Transverse colon (tissue), 4 donors: ENCODE data around the gene KIF3A. TPM values are rescaled to one million over a fixed set of nuclear protein-coding genes. Genes with fewer than 3 reads are reported as not detected.

Experiments used
- DNase-seq: peaks from one replicate; pipeline ENCODE4 v3.0.0-alpha.2; 2019
- H3K27ac ChIP-seq, 4 donors: fragments of 200-600 bp; sonication (generic); 2 replicates each; pipeline ENCODE4 v1.5.1; 2016 to 2018; ENCODE audit warnings: inconsistent platforms in 4 of 4
- H3K27me3 ChIP-seq: fragments of 200-600 bp; sonication (generic); 2 replicates; pipeline ENCODE4 v1.5.1; 2017; ENCODE audit warnings: inconsistent platforms
- H3K36me3 ChIP-seq, 4 donors: fragments of 200-600 bp; sonication (generic); 2 replicates each; pipeline ENCODE4 v1.5.1; 2017 to 2019; ENCODE audit warnings: inconsistent platforms in 4 of 4
- H3K4me1 ChIP-seq, 4 donors: fragments of 200-600 bp; sonication (generic); 2 replicates each; pipeline ENCODE4 v1.5.1; 2017 to 2020; ENCODE audit warnings: inconsistent platforms in 4 of 4
- H3K4me3 ChIP-seq, 4 donors: fragments of 200-600 bp; sonication (generic); 1 replicate in 1 of 4; 2 replicates in 3 of 4; pipeline versions ENCODE4 v1.5.1 to v1.6.1; 2017 to 2019; ENCODE audit warnings: inconsistent platforms in 4 of 4
- H3K9me3 ChIP-seq, 2 donors: fragments of 200-600 bp; sonication (generic); 2 replicates each; pipeline ENCODE4 v1.5.1; 2017 to 2019; ENCODE audit warnings: inconsistent platforms in 2 of 2
- EP300 ChIP-seq: sonication (generic); formaldehyde crosslinking; IDR thresholded peaks from one replicate; pipeline ENCODE4 v1.6.1; 2017; ENCODE audit warnings: antibody characterized with exemption, low read depth
- POLR2A ChIP-seq: fragments of 450-650 bp; IDR thresholded peaks from one replicate; pipeline ENCODE4 v1.6.1; 2016; ENCODE audit warnings: antibody characterized with exemption, mild to moderate bottlenecking, moderate library complexity
- POLR2AphosphoS5 ChIP-seq, 3 donors: sonication (generic); formaldehyde crosslinking; IDR thresholded peaks; one replicate each; pipeline ENCODE4 v1.6.1; 2016; ENCODE audit warnings: antibody characterized with exemption in 3 of 3
- WGBS, 2 donors: methylation state at CpG; one replicate each; pipeline ENCODE4 v1.1.5; 2018; ENCODE audit warnings: low coverage in 1 of 2; 5-methylcytosine and 5-hydroxymethylcytosine counted together
- in situ Hi-C, 4 donors: fragments of 200-750 bp; cut with MboI; loops; one replicate each; pipeline versions ENCODE4 v1.15.0 to v1.15.1; 2017; ENCODE audit warnings: low sequenced_read_pairs in 3 of 4, low pct_ligation_motif_present in 1 of 4, low pct_unique_long_range_greater_than_20kb in 1 of 4
- intact Hi-C: fragments of 100-400 bp; cut with DNase I; formaldehyde crosslinking; loops from one replicate; pipeline ENCODE4 v1.15.1; 2023; ENCODE audit warnings: low total_unique reads
- total RNA-seq, 4 donors: library from RNA; depleted of rRNA; stranded (reverse); fragments of >200 nt; gene quantifications; one replicate each; pipeline ENCODE4 v1.1.0, GENCODE V29; 2016
- TF ChIP-seq, protein P1 (sequence below), 5 experiments: fragments of 200-600 bp in 3 of 5; fragments of 450-650 bp in 2 of 5; sonication (generic) in 3 of 5; IDR thresholded peaks; 1 replicate in 2 of 5; 2 replicates in 3 of 5; pipeline ENCODE4 v1.5.1; 2016 to 2017; ENCODE audit warnings: antibody characterized with exemption in 5 of 5, inconsistent platforms in 3 of 5, mild to moderate bottlenecking in 2 of 5, moderate library complexity in 1 of 5

The KIF3A gene
- total RNA-seq, 4 donors from 2014 or later: 1.9 to 7.0 (median 2.8) TPM

DNA sequence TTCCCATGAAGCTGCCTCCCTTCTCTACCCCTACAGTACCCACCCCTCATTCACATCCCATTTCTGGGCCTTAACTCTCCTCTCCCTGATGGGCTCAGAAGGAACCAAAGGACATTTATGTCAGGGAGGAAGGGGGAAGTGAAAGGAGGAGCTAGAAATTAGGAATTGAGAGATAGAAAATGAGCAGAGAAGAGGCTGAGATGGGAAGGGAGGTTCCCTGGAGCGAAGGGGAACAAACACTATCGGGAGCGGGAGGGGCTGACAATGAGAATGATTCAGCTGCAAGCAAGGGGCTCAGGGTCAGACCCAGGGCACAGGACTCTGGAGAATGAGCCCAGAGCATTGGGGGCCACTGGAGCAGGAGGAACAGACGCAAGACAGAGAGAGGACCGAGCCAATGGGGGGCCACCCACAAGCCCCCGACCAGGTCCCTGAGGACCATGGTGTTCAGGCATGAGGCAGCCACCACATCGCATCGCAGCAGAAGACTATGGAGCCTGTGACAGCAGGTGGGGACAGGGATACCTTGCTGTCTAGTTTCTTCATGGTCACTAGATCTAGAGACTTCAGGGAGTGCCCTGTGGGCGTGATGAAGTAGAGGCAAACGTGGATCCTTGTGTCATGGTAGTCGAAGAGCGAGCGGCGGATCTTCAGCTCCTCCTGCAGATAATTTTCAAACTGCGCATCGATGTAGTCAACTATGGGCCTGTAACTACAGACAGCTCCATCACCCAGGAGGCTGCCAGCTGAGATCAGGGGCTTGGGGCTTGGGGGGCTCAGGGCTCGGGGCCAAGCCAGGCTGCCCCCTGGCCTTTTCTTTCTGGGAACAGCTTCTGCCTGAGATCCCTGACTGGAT, 26.1 kb upstream of the KIF3A start:
- 91 to 97% methylated on average over 5 to 16 of the region's 17 CpGs for WGBS, 2 donors
- H3K27ac ChIP-seq: no peak overlapping the region
- TF ChIP-seq, protein P1, sequence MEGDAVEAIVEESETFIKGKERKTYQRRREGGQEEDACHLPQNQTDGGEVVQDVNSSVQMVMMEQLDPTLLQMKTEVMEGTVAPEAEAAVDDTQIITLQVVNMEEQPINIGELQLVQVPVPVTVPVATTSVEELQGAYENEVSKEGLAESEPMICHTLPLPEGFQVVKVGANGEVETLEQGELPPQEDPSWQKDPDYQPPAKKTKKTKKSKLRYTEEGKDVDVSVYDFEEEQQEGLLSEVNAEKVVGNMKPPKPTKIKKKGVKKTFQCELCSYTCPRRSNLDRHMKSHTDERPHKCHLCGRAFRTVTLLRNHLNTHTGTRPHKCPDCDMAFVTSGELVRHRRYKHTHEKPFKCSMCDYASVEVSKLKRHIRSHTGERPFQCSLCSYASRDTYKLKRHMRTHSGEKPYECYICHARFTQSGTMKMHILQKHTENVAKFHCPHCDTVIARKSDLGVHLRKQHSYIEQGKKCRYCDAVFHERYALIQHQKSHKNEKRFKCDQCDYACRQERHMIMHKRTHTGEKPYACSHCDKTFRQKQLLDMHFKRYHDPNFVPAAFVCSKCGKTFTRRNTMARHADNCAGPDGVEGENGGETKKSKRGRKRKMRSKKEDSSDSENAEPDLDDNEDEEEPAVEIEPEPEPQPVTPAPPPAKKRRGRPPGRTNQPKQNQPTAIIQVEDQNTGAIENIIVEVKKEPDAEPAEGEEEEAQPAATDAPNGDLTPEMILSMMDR (IDR thresholded peaks at IDR 0.05): no peak
- TF ChIP-seq POLR2A (no peak), EP300 (no peak), POLR2AphosphoS5 (IDR thresholded peaks at IDR 0.05) (no peak)
- H3K4me3 ChIP-seq: no peak overlapping the region
- H3K27me3 ChIP-seq: no peaks in the 10 kb centered on the region
- peaks cover 0 to 7% (median 5%) of the 10 kb centered on the region in 4 donors for H3K4me1 ChIP-seq
- in situ Hi-C loops (no loop called here), intact Hi-C loops (no loop called here)
- no peaks in the 10 kb centered on the region for H3K9me3 ChIP-seq
- peaks cover 0 to 10% (median 5%) of the 10 kb centered on the region in 4 donors for H3K36me3 ChIP-seq
- DNase-seq: peak; percentile 4

- Histone ChIP-seq H3K27ac (no peak overlapping the region), H3K4me3 (no peak overlapping the region), H3K27me3 (no peaks in the 10 kb centered on the region), H3K36me3 (peaks cover 0 to 12% (median 5%) of the 10 kb centered on the region in 4 donors), H3K9me3 (no peaks in the 10 kb centered on the region), H3K4me1 (peaks cover 0 to 5% (median 3%) of the 10 kb centered on the region in 4 donors)
- in situ Hi-C loops (no loop called here), intact Hi-C loops (no loop called here)
- peak; percentile 4 for DNase-seq
- TF ChIP-seq EP300 (no peak), POLR2A (no peak)
- TF ChIP-seq, protein P1 (IDR thresholded peaks at IDR 0.05): no peak
- 97% methylated on average over 11 of the region's 11 CpGs; no CpG with 5 or more reads in 1 of the 2 donors for WGBS, 2 donors
Observed at GRCh38 chr5:132762246-132763000, 25.1 kb upstream of the KIF3A start.

GRCh38 chr5:132761321-132762240, 24.2 kb upstream of the KIF3A start:
- TF ChIP-seq EP300 (no peak), POLR2AphosphoS5 (IDR thresholded peaks at IDR 0.05) (no peak), POLR2A (no peak)
- TF ChIP-seq, protein P1 (IDR thresholded peaks at IDR 0.05): no peak
- Histone ChIP-seq H3K4me3 (no peak overlapping the region), H3K4me1 (no peaks in the 10 kb centered on the region), H3K9me3 (no peaks in the 10 kb centered on the region), H3K27me3 (no peaks in the 10 kb centered on the region), H3K36me3 (peaks cover 0 to 12% (median 5%) of the 10 kb centered on the region in 4 donors), H3K27ac (no peak overlapping the region)
- intact Hi-C loops: no loop called here
- DNase-seq: peak; percentile 7
- in situ Hi-C loops: no loop called here
- 95 to 100% methylated on average over 2 to 18 of the region's 22 CpGs for WGBS, 2 donors
